ENCODE measurements around the gene RMRP.
"Not testable (repeated sequence)": the region's sequence is repeated elsewhere in the genome, so short reads cannot be mapped to it uniquely, and the experiment has no call there.

The RMRP gene

DNA sequence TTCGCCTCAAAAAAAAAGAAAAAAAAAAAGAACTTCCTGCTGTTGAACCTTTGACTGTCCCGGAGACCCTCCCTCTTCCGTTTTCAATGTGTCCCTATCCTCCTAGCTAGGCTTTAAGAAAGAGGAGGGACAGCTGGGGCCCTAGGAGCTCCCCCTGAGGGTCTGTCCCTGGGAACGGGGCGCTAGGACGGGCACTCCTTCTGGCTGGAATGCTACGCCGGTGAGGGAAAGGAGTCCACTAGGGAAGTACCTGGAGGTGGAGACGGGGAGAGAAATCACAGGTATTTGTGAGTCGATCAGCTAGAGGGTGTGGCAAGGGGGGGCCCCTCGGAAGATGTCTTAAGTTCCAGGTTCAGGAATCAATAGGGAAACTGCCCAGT, 11.7 kb downstream of the RMRP start:
- ATAC-seq, result peak; percentile 26
- TF ChIP-seq ZFP30 (CRISPR knock-in tag; IDR thresholded peaks at IDR 0.05) (no peak), RARB (CRISPR knock-in tag; IDR thresholded peaks at IDR 0.05) (no peak), SNAI2 (CRISPR knock-in tag; IDR thresholded peaks at IDR 0.05) (no peak), CSDC2 (CRISPR knock-in tag; IDR thresholded peaks at IDR 0.05) (no peak), ISL1 (CRISPR knock-in tag; IDR thresholded peaks at IDR 0.05) (no peak), ZNF565 (CRISPR knock-in tag; conservative IDR thresholded peaks at IDR 0.05; ENCODE audit: low read depth) (no peak), ZNF70 (CRISPR knock-in tag; IDR thresholded peaks at IDR 0.05) (no peak), ZNF8 (CRISPR knock-in tag; IDR thresholded peaks at IDR 0.05) (no peak), PPARA (CRISPR knock-in tag; IDR thresholded peaks at IDR 0.05; ENCODE audit: borderline replicate concordance) (no peak)
- TF ChIP-seq, protein P1, sequence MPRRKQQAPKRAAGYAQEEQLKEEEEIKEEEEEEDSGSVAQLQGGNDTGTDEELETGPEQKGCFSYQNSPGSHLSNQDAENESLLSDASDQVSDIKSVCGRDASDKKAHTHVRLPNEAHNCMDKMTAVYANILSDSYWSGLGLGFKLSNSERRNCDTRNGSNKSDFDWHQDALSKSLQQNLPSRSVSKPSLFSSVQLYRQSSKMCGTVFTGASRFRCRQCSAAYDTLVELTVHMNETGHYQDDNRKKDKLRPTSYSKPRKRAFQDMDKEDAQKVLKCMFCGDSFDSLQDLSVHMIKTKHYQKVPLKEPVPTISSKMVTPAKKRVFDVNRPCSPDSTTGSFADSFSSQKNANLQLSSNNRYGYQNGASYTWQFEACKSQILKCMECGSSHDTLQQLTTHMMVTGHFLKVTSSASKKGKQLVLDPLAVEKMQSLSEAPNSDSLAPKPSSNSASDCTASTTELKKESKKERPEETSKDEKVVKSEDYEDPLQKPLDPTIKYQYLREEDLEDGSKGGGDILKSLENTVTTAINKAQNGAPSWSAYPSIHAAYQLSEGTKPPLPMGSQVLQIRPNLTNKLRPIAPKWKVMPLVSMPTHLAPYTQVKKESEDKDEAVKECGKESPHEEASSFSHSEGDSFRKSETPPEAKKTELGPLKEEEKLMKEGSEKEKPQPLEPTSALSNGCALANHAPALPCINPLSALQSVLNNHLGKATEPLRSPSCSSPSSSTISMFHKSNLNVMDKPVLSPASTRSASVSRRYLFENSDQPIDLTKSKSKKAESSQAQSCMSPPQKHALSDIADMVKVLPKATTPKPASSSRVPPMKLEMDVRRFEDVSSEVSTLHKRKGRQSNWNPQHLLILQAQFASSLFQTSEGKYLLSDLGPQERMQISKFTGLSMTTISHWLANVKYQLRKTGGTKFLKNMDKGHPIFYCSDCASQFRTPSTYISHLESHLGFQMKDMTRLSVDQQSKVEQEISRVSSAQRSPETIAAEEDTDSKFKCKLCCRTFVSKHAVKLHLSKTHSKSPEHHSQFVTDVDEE (CRISPR knock-in tag; IDR thresholded peaks at IDR 0.05), result no peak
- TF ChIP-seq, protein P2, sequence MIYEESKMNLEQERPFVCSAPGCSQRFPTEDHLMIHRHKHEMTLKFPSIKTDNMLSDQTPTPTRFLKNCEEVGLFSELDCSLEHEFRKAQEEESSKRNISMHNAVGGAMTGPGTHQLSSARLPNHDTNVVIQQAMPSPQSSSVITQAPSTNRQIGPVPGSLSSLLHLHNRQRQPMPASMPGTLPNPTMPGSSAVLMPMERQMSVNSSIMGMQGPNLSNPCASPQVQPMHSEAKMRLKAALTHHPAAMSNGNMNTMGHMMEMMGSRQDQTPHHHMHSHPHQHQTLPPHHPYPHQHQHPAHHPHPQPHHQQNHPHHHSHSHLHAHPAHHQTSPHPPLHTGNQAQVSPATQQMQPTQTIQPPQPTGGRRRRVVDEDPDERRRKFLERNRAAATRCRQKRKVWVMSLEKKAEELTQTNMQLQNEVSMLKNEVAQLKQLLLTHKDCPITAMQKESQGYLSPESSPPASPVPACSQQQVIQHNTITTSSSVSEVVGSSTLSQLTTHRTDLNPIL (CRISPR knock-in tag; IDR thresholded peaks at IDR 0.05; ENCODE audit: low read depth), result no peak

DNA sequence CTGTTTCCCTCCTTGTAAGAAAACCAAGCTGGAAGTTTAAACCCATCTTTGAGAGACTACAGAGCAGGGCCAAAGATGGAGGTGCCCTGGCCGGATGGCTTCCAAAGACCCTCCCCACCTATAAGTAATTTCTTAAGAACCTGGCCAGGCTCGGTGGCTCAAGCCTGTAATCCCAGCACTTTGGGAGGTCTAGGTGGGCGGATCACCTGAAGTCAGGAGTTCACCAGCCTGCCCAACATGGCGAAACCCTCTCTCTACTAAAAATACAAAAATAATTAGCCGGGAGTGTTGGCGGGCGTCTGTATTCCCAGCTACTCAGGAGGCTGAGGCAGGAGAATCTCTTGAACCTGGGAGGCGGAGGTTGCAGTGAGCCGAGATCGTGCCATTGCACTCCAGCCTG, 12.1 kb downstream of the RMRP start:
- not testable (repeated sequence) for ATAC-seq

DNA sequence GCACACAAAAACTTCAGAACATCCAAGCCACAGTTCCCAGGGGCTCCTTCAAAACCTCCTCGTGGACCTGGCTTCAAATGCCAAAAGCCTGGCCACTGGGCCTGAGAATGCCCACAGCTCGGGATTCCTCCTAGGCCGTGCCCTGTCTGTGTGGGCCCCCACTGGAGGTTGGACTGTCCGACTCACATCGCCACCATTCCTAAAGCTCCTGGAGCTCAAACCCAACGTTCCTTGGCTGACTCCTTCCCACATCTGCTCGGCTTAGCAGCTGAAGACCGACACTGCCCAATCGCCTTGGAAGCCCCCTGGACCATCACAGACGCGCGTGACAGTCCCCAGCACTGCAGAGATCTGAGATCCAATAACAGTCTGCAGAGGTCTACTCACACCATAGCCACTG, 14.8 kb downstream of the RMRP start:
- no peak for TF ChIP-seq ZC3H10 (CRISPR knock-in tag; IDR thresholded peaks at IDR 0.05)
- no peak for TF ChIP-seq ZFP3 (CRISPR knock-in tag; IDR thresholded peaks at IDR 0.05)
- TF ChIP-seq ISL1 (CRISPR knock-in tag; IDR thresholded peaks at IDR 0.05), result no peak
- no peak for TF ChIP-seq OSR1 (CRISPR knock-in tag; IDR thresholded peaks at IDR 0.05)
- TF ChIP-seq, protein P3, sequence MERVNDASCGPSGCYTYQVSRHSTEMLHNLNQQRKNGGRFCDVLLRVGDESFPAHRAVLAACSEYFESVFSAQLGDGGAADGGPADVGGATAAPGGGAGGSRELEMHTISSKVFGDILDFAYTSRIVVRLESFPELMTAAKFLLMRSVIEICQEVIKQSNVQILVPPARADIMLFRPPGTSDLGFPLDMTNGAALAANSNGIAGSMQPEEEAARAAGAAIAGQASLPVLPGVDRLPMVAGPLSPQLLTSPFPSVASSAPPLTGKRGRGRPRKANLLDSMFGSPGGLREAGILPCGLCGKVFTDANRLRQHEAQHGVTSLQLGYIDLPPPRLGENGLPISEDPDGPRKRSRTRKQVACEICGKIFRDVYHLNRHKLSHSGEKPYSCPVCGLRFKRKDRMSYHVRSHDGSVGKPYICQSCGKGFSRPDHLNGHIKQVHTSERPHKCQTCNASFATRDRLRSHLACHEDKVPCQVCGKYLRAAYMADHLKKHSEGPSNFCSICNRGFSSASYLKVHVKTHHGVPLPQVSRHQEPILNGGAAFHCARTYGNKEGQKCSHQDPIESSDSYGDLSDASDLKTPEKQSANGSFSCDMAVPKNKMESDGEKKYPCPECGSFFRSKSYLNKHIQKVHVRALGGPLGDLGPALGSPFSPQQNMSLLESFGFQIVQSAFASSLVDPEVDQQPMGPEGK (CRISPR knock-in tag; IDR thresholded peaks at IDR 0.05; ENCODE audit: borderline replicate concordance), result no peak
- no peak for TF ChIP-seq ZNF8 (CRISPR knock-in tag; IDR thresholded peaks at IDR 0.05)
- no peak for TF ChIP-seq ZFP30 (CRISPR knock-in tag; IDR thresholded peaks at IDR 0.05)
- TF ChIP-seq ZNF565 (CRISPR knock-in tag; conservative IDR thresholded peaks at IDR 0.05; ENCODE audit: low read depth), result no peak
- TF ChIP-seq, protein P4, sequence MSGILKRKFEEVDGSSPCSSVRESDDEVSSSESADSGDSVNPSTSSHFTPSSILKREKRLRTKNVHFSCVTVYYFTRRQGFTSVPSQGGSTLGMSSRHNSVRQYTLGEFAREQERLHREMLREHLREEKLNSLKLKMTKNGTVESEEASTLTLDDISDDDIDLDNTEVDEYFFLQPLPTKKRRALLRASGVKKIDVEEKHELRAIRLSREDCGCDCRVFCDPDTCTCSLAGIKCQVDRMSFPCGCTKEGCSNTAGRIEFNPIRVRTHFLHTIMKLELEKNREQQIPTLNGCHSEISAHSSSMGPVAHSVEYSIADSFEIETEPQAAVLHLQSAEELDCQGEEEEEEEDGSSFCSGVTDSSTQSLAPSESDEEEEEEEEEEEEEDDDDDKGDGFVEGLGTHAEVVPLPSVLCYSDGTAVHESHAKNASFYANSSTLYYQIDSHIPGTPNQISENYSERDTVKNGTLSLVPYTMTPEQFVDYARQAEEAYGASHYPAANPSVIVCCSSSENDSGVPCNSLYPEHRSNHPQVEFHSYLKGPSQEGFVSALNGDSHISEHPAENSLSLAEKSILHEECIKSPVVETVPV (CRISPR knock-in tag; IDR thresholded peaks at IDR 0.05), result no peak
- TF ChIP-seq, protein P2 (CRISPR knock-in tag; IDR thresholded peaks at IDR 0.05; ENCODE audit: low read depth), result no peak
- TF ChIP-seq ESRRG (CRISPR knock-in tag; IDR thresholded peaks at IDR 0.05), result no peak
- no peak for ATAC-seq

DNA sequence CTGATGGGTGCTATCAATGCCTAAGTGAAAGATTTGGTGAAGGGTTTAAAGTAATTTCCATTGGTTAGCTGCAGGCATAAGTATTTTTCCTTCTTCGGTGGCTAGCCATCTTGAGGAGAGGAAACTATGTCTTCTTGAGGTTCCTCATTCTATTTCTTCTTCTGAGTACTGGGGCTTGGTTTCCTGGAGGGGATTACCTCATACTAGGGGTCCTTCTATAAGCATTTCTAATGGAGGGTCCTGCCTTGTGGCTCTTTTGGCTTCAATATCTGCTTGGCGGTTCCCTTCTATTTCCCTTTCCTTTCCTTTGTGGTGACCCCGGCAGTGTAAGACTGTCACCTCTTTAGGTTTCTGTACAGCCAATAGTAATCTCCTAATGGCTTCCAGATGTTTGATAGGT, 16.3 kb downstream of the RMRP start:
- ATAC-seq, result not testable (repeated sequence)

DNA sequence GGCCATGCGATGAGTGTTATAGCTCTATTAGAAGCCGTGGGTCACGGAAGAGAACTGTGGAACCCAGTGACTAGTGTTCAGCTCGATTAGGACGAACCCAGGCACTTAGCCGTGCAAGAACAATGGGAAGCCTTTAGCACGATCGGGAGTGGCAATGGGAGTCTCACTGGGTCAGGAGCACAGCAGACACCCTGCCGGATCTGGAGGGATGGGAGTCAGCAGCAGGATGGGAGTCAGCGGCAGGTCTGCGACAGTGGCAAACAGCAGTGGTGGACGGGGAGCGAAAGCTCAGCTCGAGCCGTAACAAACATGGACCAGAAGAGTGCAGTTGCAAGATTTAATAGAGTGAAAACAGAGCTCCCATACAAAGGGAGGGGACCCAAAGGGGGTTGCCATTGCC, 17.4 kb downstream of the RMRP start:
- ATAC-seq, result not testable (repeated sequence)

DNA sequence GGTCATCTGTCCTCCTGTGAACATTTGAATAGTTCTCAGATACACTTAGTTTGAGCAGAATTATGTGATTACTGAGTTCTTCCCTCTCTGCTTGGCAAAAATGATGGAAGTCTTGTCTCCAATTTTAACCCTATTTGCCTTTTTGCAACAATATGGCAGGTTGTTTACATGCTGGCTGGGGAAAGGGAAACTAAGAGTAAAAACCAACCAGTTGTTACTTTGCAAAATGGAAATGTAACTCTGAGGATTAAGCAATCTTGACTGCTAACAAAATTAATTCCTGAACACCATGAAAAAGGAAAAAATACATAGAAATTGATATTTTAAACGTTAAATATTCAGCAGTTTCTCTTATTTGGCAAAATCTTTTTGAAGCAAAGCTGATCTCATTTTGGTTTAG, 18.2 kb downstream of the RMRP start:
- ATAC-seq, result no peak
- TF ChIP-seq, protein P3 (CRISPR knock-in tag; IDR thresholded peaks at IDR 0.05; ENCODE audit: borderline replicate concordance), result no peak
- no peak for TF ChIP-seq ZFP30 (CRISPR knock-in tag; IDR thresholded peaks at IDR 0.05)
- no peak for TF ChIP-seq GLIS3 (CRISPR knock-in tag; IDR thresholded peaks at IDR 0.05)
- TF ChIP-seq, protein P5, sequence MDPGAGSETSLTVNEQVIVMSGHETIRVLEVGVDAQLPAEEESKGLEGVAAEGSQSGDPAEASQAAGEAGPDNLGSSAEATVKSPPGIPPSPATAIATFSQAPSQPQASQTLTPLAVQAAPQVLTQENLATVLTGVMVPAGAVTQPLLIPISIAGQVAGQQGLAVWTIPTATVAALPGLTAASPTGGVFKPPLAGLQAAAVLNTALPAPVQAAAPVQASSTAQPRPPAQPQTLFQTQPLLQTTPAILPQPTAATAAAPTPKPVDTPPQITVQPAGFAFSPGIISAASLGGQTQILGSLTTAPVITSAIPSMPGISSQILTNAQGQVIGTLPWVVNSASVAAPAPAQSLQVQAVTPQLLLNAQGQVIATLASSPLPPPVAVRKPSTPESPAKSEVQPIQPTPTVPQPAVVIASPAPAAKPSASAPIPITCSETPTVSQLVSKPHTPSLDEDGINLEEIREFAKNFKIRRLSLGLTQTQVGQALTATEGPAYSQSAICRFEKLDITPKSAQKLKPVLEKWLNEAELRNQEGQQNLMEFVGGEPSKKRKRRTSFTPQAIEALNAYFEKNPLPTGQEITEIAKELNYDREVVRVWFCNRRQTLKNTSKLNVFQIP (CRISPR knock-in tag; IDR thresholded peaks at IDR 0.05; ENCODE audit: borderline replicate concordance, low read depth), result no peak
